HG03139 (cell line): ENCODE data around the gene DNAAF8.
"Not testable (repeated sequence)": the region's sequence is repeated elsewhere in the genome, so short reads cannot be mapped to it uniquely, and the experiment has no call there.

Source experiments
- ATAC-seq: cut with Tn5 transposase; IDR thresholded peaks from one replicate; pipeline ENCODE4 v1.9.1; 2021; ENCODE audit not compliant: unreplicated experiment

DNAAF8 gene

DNA sequence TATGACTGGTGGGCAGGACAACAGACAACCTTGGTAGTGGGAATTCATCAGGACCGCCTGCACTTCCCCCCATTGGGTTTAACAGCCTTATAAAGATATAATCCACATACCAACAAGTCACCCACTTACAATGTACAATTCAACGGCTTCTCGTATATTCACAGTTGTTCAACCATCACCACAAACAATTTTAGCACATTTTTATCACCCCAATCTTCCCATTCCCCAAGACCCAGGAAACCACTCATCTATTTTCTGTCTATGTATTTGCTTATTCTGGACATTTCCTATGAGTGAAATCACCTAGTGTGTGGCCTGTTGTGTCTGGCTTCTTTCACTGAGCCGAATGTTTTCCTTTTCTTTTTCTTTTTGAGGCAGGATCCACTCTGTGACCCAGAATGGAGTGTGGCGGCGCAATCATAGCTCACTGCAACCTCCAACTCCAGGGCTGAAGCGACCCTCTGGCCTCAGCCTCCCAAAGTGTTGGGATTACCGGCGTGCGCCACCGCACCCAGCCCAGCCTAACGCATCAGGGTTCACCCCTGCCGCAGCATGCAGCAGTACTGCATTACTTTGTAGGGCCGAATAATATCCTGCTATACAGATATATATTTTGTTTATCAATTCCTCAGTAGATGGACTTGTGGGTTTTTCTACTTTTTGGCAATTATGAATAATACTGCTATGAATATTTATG is 11.1 kb upstream of the DNAAF8 start:
- ATAC-seq = no peak

DNA sequence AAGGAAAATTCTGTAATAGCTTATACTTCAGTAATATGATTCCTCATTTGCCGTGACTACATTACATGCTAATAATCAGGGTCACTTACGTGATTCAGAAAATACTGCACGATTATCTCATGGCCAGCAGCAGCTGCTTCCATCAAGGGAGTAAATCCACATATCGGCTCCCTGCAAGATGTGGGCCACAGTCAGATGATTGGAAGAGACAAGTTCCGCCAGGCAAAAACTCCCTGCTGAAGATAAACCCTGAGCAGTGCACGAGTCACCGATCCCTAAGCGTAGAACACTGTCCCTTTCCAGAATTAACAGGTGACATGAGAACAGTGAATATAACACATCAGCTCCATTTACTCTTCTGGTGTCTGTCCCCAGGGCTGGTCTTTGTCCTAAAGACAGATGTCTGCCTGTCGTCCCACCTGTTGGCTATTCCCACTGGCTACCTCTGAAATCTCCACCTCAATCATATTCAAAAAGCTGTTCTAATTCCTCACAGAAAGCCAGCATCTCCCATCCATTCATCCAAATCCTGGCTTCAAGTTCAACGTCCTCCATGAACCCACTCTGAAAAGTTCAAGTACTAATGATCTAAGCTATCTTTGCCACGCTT is 9.6 kb upstream of the DNAAF8 start:
- no peak for ATAC-seq

DNA sequence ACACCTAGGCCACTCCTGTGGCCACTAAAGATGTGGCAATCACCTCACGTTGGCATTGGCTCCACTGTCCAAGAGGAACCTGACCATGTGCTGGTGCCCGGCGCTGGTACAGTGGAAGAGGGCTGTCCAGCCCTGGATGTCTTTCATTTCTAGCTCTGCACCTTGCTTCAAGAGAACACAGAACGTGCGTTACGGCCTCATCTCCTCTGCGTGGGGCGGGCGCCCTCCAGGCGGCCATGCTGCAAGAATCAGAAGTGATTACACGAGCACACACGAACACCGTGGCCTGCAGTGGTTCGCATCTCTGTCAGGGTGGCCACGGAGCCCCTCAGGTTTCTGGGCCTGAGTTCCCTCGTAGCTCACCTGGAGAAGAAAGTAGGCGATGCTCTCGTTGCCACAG is 7.7 kb upstream of the DNAAF8 start:
- ATAC-seq = no peak

DNA sequence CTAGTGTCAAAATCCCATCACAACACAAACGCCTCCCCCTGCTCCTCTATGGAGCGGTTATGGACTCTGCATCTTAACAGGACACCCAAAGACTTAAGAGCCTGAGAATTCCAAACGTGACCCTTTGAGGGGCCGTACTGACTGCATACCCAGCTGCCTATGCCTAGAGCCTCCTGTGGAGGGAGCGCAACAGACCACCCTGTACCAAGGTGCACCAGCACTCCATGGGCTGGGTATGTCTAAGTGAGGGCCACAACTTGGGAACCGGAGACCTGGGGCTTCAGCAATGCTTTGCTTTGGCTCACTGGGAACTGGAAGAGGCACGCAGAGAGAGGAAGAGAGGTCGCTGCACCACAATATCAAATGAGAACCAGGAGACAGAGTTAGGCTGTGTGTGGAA is 5.7 kb upstream of the DNAAF8 start:
- no peak for ATAC-seq

DNA sequence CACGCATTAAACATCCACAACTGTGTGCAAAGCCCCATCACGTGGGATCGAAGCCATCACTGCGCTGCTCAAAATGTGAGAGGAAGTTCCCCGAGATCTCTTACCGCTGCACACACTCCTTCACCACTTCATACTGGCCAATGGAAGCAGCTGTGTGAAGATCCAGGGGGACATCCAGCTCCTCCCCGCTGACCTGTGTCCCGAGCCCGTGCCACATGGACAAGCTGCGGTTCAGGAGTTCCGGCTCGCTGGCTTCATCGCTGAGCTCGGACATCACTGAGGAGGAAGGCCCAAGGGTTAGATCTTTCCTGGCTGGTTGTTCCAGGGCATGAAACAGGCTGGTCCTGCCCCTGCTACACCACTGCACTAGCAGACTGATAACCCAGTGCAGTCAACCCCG is 4.5 kb upstream of the DNAAF8 start:
- no peak for ATAC-seq

DNA sequence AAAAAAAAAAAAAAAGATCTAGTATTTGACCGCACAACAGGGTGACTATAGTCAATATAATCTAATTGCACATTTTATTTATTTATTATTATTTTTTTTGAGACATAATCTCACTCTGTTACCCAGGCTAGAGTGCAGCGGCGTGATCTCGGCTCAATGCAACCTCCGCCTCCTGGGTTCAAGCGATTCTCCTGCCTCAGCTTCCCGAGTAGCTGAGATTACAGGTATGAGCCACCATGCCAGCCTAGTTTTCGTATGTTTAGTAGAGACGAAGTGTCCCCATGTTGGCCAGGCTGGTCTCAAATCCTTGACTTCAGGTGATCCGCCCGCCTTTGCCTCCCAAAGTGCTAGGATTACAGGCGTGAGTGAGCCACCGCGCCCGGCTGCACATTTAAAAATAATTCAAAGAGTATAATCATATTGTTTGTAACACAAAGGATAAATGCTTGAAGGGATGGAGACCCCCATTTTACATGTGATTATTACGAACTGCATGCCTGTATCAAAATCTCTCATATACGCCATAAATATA is 1.1 kb upstream of the DNAAF8 start:
- no peak for ATAC-seq

DNA sequence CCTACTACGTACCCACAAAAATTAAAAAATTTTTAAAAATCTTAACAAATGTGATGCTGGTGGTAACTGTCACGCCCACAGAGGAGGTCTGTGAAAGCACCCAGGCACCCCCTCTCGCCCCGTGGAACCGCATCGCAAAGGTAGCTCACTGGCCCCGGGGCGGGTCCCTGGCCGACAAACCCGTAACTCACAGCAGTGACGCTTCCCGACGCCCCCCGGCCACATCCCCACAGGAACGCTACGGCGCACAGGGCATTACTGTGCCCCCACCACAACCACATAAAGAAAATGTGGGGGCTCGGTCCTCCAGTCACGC is 632 bp upstream of the DNAAF8 start:
- no peak for ATAC-seq

DNA sequence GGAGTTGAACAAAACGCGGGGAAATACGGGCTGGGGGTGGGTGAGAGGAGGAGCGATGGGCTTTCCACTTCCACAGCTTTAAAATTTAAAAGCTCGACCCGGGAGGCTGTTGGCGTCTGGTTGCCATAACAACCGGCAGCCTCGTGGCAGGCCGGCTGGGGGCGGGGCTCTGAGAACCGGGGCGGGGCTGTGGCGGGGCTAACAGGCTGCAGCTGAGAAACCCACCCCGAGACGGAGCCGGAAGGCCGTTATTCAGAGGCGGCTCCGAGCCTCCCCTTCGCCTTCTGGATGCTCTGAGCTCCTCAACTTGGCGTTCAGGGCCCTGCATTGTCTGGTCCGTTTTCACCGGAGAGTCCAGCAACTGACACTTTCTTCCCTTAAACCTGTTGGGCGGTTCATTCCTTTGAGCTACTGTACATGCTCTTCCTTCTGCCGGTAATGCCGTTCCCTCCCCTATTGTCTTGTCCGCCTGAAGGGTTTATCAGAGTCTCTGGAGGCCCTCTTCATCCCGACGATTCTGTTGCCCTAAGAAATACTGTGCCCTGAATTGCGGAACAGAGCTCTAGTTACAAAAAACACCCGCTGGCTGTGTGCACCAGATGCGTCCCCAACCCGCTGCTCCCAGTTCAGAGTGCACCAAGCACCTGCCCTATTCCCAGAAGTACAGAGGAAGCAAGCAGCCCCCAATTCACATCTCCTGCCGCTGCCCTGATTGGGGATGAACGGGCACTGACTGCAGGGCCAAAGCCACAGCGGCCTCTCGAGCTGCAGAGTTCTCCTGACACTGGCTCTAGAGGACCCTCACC is 596 bp downstream of the DNAAF8 start:
- peak; percentile 45 for ATAC-seq

DNA sequence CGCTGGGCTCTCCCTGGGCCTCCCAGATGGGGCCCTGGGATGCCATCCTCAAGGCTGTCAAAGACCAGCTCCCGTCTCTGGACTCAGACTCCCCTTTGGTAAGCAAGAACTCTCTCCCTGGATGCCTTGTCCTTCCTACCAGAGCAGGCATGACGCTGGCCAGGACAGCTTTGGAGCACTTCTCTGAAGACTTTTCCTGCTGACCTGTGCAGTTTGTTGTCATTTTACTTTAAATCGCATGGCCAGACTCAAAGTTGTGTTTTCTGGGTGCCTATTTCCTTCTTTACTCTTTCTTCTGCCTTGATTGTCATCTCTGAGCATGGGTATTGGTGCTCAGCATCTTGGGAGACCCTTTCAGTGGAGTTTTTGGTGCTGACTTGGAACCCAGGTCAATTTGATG is 2.2 kb downstream of the DNAAF8 start:
- no peak for ATAC-seq

DNA sequence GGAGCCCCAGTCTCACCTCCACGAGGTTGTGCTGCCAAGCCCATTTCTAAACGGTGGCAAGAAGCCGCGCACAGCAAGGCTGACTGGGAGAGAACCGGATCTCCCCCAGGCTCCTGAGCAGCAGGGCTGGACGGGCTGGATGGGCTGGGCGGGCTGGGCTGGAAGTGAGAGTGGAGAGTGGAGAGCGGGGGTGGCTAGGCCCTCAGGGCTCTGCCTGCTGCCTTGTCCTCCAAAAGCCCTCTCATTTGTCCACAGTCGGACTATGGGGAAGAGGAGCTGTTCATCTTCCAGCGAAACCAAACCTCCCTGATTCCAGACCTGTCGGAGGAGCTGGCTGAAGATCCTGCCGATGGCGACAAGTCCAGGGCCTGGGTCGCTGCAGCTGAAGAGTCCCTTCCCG is 3.2 kb downstream of the DNAAF8 start:
- ATAC-seq = no peak

DNA sequence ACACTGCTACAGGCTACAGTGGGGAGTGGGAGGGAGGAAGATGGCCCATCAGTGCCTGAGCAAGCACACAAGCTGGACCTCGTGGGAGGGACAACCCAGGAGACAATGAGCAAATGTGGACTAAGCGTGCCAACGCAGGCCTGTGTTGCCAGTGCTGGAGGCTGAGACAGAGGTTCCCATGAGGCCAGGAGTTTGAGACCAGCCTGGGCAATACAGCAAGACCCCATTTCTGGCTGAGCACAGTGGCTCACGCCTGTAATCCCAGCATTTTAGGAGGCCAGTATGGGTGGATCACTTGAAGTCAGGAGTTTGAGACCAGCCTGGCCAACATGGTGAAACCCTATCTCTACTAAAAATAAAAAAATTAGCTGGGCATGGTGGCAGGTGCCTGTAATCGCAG is 4.0 kb downstream of the DNAAF8 start:
- ATAC-seq = not testable (repeated sequence)

DNA sequence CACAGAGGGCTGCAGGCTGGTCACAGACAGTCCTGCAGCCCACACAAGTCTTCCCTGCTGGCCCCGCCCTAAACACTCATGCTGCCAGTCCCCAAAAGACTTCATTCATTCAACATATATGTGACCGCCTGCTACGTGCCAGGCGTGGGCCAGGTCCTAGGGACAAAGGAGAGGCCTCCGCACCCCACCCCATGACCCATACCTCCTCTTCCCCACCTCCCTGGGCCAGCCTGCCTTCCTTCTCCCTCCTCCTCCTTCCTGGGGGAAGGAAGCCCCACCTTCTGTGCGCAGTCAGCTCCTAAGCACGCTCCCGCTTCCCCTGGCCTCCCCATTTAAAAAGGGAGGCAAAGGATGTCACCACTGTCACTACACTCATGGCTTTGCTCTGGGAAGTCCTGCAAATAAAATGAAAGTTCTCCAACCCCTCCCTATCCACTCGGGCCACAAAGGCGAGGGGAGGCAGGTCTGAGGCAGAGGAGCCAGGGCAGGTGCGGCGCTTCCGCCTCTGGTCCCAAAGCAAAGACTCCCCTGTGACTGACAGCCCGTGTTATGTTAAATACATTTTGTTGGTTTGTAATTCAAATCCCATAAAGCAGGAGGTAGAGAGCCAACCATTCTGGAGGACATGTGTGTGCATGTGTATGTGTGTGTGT is 9.0 kb downstream of the DNAAF8 start:
- ATAC-seq = no peak

DNA sequence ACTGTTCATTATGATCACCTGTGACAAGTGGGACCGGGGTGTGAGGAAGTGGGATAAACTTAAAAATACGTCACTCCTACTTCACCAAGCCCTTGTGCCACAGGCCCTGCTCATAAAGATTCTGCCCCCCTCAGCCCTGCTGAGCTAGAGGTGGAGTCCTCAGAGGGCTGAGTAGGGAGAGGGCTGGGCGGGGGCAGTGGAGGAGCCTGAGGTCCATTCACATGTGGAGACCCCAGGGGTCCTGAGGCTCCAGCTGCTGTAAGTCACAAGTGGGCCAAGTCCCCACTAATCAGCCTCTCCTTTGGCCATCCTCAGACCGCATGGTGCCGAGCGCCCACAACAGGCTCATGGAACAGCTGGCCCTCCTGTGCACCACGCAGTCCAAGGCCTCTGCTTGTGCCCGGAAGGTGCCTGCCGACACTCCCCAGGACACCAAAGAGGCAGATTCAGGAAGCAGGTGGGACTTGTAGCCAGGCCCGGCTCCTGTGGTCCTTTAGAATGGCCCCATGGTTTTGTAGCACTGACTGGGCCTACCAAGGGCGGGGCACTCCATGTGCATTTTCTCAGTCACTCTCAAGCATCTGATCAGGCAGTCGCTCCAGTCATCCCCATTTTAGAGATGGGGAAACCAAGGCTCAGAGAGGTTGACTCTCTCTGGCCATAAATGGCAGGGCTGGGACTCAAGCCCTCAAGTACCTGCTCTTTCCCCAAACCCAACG is 10.4 kb downstream of the DNAAF8 start:
- ATAC-seq = no peak

DNA sequence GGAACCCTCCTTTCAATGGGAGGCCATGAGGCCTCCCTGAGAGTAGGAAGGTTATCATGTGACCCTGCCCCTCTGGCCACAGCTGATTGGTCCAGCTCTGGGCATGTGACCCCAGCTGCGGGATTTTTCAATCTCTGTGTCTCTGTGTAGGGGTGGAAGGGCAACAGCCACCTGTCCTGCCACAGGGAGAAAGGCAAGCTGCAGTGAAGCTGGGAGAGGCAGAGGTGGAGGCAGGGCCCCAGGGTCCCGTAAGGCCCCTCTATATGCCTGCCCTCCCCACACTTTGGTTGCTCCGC is 10.9 kb downstream of the DNAAF8 start:
- ATAC-seq = no peak

DNA sequence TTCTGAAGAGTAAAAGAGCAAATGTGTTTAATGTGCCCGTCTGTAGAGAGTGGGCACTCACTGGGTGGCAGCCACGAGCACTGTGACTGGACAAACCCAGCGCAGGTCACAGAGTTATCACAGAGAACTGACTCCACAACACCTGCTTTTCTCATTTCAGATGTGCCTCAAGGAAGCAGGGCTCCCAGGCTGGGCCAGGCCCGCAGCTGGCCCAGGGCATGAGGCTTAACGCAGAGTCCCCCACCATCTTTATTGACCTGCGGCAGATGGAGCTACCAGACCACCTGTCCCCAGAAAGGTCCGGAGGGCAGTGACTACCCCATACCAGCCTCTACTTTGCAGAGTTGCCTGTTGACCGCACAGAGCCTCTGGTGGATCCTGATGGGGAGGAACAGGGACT is 11.9 kb downstream of the DNAAF8 start:
- ATAC-seq = no peak

DNA sequence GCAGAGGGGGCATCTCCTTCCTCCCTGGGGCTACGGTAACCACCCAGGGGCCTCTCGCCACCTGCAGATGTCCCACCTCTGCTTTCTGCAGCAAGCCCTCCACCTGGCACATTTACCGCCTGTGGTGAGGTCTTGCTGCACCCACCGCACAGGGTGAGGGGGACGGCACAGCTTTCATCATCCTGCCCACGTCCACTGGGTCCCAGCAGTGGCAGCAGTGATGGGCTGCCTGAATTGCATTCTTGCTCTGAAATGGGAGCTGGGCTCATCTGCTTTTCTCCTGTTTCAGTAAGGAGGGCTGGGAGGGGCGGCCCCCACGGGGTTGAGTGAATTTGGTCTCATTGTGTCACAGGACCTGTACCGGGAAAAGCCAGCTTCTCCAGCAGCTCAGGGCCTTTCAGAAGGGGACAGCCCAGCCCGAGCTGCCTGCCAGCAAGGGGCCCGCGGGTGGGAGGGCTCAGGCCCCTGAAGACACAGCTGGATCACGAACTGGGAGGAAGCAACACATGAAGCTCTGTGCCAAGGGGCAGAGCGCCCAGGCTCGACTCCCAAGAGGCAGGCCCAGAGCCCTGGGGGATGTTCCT is 12.7 kb downstream of the DNAAF8 start:
- ATAC-seq = no peak

DNA sequence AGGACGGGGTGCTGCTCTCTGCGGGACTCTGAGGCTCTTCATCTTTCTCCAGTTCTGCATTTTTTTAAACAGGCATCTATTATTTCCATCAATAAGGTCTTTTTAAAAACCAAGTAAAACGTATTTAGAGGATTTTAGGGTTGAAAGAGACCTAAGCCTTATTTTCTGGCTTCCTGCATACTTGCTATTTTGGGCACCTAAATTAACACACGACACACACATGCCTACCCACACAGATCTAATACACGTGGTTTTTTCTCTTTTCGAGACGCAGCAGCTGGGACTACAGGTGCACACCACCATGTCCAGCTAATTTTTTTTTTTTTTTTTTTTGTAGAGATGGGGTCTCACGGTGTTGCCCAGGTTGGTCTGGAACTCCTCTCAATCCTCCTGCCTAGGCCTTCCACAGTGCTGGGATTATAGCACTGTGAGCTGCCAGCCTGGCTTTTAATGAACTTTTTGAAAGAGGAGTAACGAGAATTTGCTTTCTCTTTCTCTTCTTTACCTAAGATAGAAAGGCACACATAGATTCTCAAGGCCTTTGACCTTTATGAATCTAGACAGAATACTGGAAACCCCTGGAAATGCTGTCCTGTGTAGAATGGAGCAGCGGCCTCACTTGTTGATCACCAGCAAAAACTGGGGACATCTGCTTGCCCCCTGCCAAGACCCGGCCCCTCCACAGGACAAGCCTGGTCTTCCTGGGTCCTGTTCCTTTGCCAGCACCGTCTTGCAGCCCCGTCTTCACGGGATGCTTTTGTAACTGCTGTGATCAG is 13.8 kb downstream of the DNAAF8 start:
- ATAC-seq = no peak

DNA sequence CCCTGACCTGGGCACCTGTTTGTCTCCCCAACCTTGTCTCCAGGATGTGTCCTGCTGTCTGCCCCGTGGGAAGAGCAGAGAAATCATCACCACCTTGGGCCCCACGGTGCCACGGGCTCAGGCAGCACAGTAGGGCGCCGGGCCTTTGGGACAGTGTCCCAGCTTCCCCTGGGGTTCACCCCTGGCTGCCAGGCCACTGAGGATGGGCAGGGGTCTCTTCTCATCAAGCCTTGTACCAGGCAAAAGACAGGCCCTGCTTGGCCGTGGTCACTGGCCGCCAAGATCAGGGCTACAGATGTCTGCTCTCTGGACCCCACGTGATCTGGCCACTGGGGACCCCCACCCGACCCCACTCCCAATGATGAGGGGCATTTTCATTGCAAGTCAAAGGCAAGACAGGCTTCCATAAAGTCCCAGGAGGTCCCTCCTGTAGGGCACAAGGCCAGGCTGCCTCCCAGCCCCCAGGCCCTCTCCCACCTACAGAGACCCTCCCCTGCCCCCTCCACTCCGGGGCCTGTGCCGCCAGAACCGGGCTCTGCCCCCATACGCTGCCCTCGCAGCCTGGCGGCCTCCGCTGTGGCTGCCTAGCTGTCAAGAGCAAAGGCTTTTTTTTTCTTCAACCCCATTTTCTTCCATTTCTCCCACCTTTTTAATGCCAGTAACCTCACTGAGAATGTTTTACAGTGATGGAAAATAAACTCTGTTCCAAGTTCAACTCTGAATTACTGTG is 14.5 kb downstream of the DNAAF8 start:
- ATAC-seq = no peak

DNA sequence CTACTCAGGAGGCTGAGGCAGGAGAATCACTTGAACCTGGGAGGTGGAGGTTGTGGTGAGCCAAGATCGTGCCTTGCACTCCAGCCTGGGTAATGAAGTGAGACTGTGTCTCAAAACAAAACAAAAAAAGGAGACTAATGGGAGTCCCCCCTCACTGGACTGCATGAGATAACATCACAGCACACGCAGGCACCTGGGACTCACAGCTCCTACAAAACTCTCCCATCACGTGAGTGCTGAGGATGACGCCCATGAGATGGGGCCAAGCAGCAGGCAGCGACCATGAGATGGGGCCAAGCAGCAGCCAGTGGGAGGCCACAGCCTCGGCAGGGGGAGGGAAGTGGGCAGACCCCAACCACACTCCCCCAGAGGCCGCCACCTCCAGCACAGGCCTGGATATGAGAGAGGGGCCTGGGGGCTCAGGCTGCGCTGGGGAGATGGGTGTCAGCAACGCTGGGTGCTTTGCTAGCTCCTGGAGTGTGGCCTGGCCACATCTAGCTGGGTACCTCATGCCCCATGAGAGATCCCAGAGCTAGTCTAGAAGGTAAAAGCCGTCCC is 15.4 kb downstream of the DNAAF8 start:
- ATAC-seq = no peak
